ENCODE results near the gene RIC3.

DNA sequence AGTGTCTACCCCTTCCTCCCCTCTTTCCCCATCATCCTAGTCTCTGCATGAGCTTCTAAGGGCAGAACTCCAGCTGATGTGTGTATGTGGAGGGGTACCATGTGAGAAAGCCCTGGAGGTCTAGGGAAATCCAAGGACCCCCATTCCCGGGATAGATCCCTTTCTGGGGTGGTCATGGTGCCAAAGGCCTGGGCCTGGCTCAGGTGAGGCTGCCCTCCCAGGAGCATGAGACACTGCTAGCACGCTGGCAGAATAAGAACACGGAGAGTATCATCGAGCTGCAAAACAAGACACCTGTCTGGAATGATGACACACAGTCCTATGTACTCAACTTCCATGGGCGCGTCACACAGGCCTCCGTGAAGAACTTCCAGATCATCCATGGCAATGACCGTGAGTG lies 68.2 kb downstream of the RIC3 start:
- TF ChIP-seq, protein P1, sequence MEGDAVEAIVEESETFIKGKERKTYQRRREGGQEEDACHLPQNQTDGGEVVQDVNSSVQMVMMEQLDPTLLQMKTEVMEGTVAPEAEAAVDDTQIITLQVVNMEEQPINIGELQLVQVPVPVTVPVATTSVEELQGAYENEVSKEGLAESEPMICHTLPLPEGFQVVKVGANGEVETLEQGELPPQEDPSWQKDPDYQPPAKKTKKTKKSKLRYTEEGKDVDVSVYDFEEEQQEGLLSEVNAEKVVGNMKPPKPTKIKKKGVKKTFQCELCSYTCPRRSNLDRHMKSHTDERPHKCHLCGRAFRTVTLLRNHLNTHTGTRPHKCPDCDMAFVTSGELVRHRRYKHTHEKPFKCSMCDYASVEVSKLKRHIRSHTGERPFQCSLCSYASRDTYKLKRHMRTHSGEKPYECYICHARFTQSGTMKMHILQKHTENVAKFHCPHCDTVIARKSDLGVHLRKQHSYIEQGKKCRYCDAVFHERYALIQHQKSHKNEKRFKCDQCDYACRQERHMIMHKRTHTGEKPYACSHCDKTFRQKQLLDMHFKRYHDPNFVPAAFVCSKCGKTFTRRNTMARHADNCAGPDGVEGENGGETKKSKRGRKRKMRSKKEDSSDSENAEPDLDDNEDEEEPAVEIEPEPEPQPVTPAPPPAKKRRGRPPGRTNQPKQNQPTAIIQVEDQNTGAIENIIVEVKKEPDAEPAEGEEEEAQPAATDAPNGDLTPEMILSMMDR (IDR thresholded peaks at IDR 0.05): no peak
- TF ChIP-seq POLR2A (IDR thresholded peaks at IDR 0.05) (no peak), POLR2AphosphoS5 (IDR thresholded peaks at IDR 0.05) (no peak)

Measured in prostate gland (tissue), 2 donors.